Pancreas (tissue), 10 donors: Measurements from ENCODE around the gene RRAGD. TPM values are rescaled to one million over a fixed set of nuclear protein-coding genes. Genes with fewer than 3 reads are reported as not detected.

Experiments used
- ATAC-seq, 4 donors: fragments of 200-7000 bp; cut with Tn5 transposase; one replicate each; pipeline versions ENCODE4 v1.8.0 to v1.9.1; 2020; ENCODE audit warnings: mild to moderate bottlenecking in 4 of 4, moderate library complexity in 4 of 4
- DNase-seq, 6 donors: peaks; one replicate each; pipeline ENCODE4 v3.0.0-alpha.2; 2020
- FAIRE-seq: peaks from 2 replicates; lab custom pipeline; 2012; peaks lifted over from hg19 to GRCh38; lab: Jason Lieb, UNC
- H3K27ac ChIP-seq, 4 donors: fragments of 200-600 bp; sonication (generic); 1 replicate in 3 of 4; 2 replicates in 1 of 4; pipeline versions ENCODE4 v1.5.0 to v1.8.0; 2020
- H3K27me3 ChIP-seq, 4 donors: fragments of 200-600 bp; one replicate each; pipeline ENCODE4 v1.8.0; 2021
- H3K36me3 ChIP-seq, 3 donors: fragments of 200-600 bp; sonication (generic) in 1 of 3; one replicate each; pipeline versions ENCODE4 v1.5.0 to v1.8.0; 2020 to 2021
- H3K4me1 ChIP-seq, 3 donors: fragments of 200-600 bp; one replicate each; pipeline ENCODE4 v1.8.0; 2021
- H3K4me3 ChIP-seq, 4 donors: fragments of 200-600 bp; sonication (generic) in 2 of 4; one replicate each; pipeline versions ENCODE4 v1.5.0 to v1.8.0; 2020 to 2021
- H3K9me3 ChIP-seq, 4 donors: fragments of 200-600 bp; one replicate each; pipeline ENCODE4 v1.8.0; 2021
- WGBS, 2 donors: extraction: QIAGEN DNeasy Blood & Tissue Kit; methylation state at CpG; one replicate each; pipeline ENCODE4 v1.1.7; 2013; 5-methylcytosine and 5-hydroxymethylcytosine counted together
- intact Hi-C, 3 donors: fragments of 100-400 bp; cut with DNase I; formaldehyde crosslinking; loops; one replicate each; pipeline versions ENCODE4 v1.11.1 to v1.14.2; 2022
- polyA plus RNA-seq, 2 donors: library from polyadenylated mRNA; stranded (reverse); fragments of 200-250 nt; gene quantifications; one replicate each; pipeline ENCODE4 v1.2.3, GENCODE V29; 2013
- total RNA-seq, 6 donors: library from RNA; stranded (reverse); fragmentation: NEBNext Ultra II Directional in 4 of 6; extraction: Animal tissue kit (Norgen Biotek cat#: 25700) in 4 of 6; gene quantifications; one replicate each; pipeline versions ENCODE4 v1.2.1 to v1.2.4, GENCODE V29; 2021 to 2023
- TF ChIP-seq, protein P1 (sequence below), 4 donors: fragments of 200-600 bp; sonication (generic) in 3 of 4; IDR thresholded peaks; one replicate each; pipeline versions ENCODE4 v1.5.0 to v1.8.0; 2021; ENCODE audit warnings: antibody characterized with exemption in 4 of 4
- donor health status: healthy with polysubstance abuse.
- donor health status: DM: no; HTN: no; CAD: no; lungs with moderate emphysema.
- donor health status: DM: no; HTN: no; CAD: no.
- donor health status: control.
- donor health status: control.
- donor health status: Bipolar disorder and iron deficiency.
- donor health status: DM: yes; HTN: yes; CAD: no.
- donor health status: DM: no; HTN: no; CAD: no.
- donor health status: DM: no; HTN: no; CAD: no.
- donor health status: DM: yes; HTN: yes; CAD: no.

The RRAGD gene
- total and polyA plus RNA-seq, 8 donors = 2.8 to 15.4 (median 10.2) TPM

DNA sequence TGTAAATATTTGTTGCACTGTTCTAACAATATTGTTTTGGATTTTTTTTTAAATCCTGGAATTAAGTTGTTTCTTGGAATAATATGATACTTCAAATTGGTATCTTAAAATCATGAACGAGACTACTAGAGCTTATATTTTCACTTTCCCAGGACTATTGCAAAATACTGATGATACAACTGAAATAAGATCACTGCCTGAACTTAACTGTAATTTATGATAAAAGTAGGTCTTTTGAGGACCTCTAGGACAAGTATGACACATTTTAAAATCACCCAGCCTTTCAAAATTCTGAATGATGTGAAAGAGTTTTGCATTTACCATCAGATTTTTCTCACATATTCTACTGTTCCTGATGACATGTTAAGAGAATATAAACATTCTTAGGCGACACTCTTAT, 50.9 kb downstream of the RRAGD start:
- intact Hi-C loops = no loop called here
- ATAC-seq = no peak
- Histone ChIP-seq H3K36me3 (no peaks in the 10 kb centered on the region), H3K4me3 (no peak overlapping the region), H3K4me1 (no peaks in the 10 kb centered on the region), H3K27me3 (no peaks in the 10 kb centered on the region), H3K9me3 (no peaks in the 10 kb centered on the region), H3K27ac (no peak overlapping the region)
- 83 to 92% methylated on average over 2 of the region's 2 CpGs for WGBS, 2 donors
- no peak for FAIRE-seq
- TF ChIP-seq, protein P1, sequence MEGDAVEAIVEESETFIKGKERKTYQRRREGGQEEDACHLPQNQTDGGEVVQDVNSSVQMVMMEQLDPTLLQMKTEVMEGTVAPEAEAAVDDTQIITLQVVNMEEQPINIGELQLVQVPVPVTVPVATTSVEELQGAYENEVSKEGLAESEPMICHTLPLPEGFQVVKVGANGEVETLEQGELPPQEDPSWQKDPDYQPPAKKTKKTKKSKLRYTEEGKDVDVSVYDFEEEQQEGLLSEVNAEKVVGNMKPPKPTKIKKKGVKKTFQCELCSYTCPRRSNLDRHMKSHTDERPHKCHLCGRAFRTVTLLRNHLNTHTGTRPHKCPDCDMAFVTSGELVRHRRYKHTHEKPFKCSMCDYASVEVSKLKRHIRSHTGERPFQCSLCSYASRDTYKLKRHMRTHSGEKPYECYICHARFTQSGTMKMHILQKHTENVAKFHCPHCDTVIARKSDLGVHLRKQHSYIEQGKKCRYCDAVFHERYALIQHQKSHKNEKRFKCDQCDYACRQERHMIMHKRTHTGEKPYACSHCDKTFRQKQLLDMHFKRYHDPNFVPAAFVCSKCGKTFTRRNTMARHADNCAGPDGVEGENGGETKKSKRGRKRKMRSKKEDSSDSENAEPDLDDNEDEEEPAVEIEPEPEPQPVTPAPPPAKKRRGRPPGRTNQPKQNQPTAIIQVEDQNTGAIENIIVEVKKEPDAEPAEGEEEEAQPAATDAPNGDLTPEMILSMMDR (IDR thresholded peaks at IDR 0.05) = no peak
- no peak for DNase-seq

DNA sequence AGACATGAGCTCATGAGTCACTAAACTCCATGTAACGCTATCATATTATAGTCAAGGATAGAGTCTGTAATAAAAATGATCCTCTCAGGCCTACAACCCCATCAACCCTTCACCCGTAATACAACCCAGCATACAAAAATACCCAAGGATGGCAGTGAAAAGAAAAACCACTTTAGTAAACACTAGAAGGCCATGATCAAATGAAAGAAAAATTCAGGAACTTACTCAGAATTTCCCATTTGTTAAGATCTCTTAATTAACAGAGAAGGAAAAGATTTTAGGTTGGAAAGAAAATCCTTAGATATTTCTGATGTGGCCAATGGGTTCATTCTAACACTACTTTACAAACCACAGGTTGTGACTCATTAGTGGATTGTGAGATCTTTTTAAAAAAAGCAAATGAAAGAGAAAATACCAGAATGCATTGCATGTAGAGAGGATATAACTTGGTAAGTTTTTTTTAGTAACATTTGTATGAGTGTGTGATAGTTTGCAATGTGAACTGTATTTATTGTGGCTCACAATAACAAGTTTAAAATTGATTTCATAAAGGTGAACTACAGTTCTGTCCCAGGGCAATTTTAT, 51.6 kb downstream of the RRAGD start:
- FAIRE-seq = no peak
- no peak for DNase-seq
- Histone ChIP-seq H3K27me3 (no peaks in the 10 kb centered on the region), H3K36me3 (no peaks in the 10 kb centered on the region), H3K9me3 (no peaks in the 10 kb centered on the region), H3K27ac (no peak overlapping the region), H3K4me1 (no peaks in the 10 kb centered on the region), H3K4me3 (no peak overlapping the region)
- WGBS, 2 donors = 93 to 95% methylated on average over 2 of the region's 2 CpGs
- TF ChIP-seq, protein P1 (IDR thresholded peaks at IDR 0.05) = no peak
- intact Hi-C loops = no loop called here
- peak in 1 of 4 donors; percentile 21 for ATAC-seq

DNA sequence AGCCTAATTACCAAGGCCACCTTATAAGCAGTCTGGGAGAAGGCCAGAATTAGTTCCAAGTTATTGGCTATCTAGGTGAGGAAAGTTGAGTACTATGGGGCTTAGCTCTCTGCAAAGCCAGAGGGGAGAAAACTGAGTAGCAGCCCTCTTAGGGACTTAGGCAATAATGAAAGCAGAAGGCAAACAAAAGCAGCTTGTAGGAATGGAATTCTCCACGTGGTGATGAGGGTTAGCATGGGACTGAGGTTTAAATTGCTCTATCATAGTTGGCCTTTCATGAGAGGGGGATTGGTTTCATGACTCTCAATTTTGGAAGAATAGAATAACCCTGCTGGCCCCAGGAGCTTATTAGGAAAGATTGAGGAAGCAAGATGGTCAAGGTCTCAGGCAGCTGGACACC, 52.5 kb downstream of the RRAGD start:
- ATAC-seq = no peak
- Histone ChIP-seq H3K9me3 (no peaks in the 10 kb centered on the region), H3K36me3 (no peaks in the 10 kb centered on the region), H3K27ac (no peak overlapping the region), H3K27me3 (no peaks in the 10 kb centered on the region), H3K4me1 (no peaks in the 10 kb centered on the region), H3K4me3 (no peak overlapping the region)
- no peak for FAIRE-seq
- intact Hi-C loops = no loop called here
- no peak for DNase-seq
- 27 to 30% methylated on average over 1 of the region's 1 CpG for WGBS, 2 donors
- TF ChIP-seq, protein P1 (IDR thresholded peaks at IDR 0.05) = no peak

DNA sequence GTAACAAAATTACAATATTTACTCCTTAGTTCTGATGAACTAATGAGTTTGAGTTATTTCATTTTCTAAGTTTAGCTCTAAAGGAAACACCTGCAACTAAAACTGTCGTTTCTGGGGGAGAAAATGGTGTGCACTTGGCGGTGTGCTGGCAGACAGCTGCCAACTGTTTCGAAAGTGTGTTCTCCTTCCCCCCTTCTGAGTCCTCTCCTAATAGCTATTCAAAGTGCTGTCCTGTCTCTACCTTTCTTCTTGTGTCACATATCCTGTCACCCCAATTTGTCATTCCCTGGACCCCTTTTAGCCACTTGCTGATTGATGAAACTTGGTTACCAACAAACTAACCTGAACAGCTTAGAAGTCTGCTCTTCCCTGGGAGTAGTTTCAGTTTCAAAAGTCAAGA, 54.7 kb downstream of the RRAGD start:
- Histone ChIP-seq H3K9me3 (no peaks in the 10 kb centered on the region), H3K4me1 (no peaks in the 10 kb centered on the region), H3K4me3 (no peak overlapping the region), H3K27me3 (no peaks in the 10 kb centered on the region), H3K27ac (no peak overlapping the region), H3K36me3 (no peaks in the 10 kb centered on the region)
- intact Hi-C loops = no loop called here
- ATAC-seq (no peak), DNase-seq (no peak), FAIRE-seq (no peak)
- 36 to 66% methylated on average over 3 of the region's 3 CpGs for WGBS, 2 donors
- TF ChIP-seq, protein P1 (IDR thresholded peaks at IDR 0.05) = no peak

DNA sequence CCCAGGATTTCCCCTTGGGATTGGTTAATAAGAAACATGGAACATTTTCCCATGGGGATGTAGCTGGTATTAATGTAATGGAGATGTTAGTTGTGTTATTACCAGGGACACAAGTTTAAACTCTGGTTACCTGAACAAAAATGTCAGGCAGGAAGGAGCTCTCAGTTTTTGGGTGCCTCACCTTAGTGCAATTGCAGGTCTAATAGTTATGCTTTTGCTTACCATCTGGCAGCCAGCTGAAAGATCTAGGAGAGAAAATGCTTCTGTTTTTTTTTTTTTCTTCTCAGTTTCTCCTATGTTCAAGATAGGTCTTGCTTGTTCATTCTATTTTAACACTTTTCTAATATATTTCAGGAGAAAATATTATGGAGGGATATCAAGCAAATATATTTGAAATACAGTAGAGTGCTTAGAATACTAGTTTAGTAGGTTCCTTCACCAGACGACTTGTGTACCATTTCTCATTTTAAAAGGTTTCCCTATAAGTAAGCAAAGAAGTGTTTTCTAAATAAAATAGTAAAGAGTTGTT, 55.4 kb downstream of the RRAGD start:
- DNase-seq = no peak
- no peaks in the 10 kb centered on the region for H3K9me3 ChIP-seq
- no peak for FAIRE-seq
- WGBS, 2 donors = 45 to 63% methylated on average over 1 of the region's 1 CpG
- intact Hi-C loops = no loop called here
- H3K27me3 ChIP-seq = no peaks in the 10 kb centered on the region
- no peak for ATAC-seq
- no peak overlapping the region for H3K27ac ChIP-seq
- H3K4me3 ChIP-seq = no peak overlapping the region
- TF ChIP-seq, protein P1 (IDR thresholded peaks at IDR 0.05) = no peak
- no peaks in the 10 kb centered on the region for H3K36me3 ChIP-seq
- no peaks in the 10 kb centered on the region for H3K4me1 ChIP-seq
